Fibroblast of skin of abdomen (primary cell): ENCODE data around the gene COL24A1.
"Not testable (repeated sequence)": the region's sequence is repeated elsewhere in the genome, so short reads cannot be mapped to it uniquely, and the experiment has no call there.

Experiments used
- DNase-seq: peaks from one replicate; pipeline ENCODE4 v3.0.0-alpha.2; 2013

COL24A1 gene

GRCh38 chr1:86072474-86072873 lies 84.1 kb downstream of the COL24A1 start:
- not testable (repeated sequence) for DNase-seq

- not testable (repeated sequence) for DNase-seq
These were observed 84.7 kb downstream of the COL24A1 start for GRCh38 chr1:86071870-86072269.

- peak; percentile 56 for DNase-seq
These were observed 86.8 kb downstream of the COL24A1 start for GRCh38 chr1:86069757-86070145.

GRCh38 chr1:86068841-86069756 lies 87.5 kb downstream of the COL24A1 start:
- peak; percentile 26 for DNase-seq

GRCh38 chr1:86068271-86068721 lies 88.3 kb downstream of the COL24A1 start:
- peak; percentile 55 for DNase-seq

GRCh38 chr1:86067626-86068025 lies 88.9 kb downstream of the COL24A1 start:
- peak; percentile 42 for DNase-seq

GRCh38 chr1:86064899-86065298 lies 91.7 kb downstream of the COL24A1 start:
- DNase-seq, result no peak

GRCh38 chr1:86063721-86064120 lies 92.9 kb downstream of the COL24A1 start:
- no peak for DNase-seq

- peak; percentile 68 for DNase-seq
These were observed 94.1 kb downstream of the COL24A1 start for GRCh38 chr1:86062453-86062852.

- DNase-seq, result no peak
These were observed 95.0 kb downstream of the COL24A1 start for GRCh38 chr1:86061551-86061990.

GRCh38 chr1:86054396-86054795 lies 102.2 kb downstream of the COL24A1 start:
- DNase-seq, result no peak

- DNase-seq, result no peak
These were observed 103.4 kb downstream of the COL24A1 start for GRCh38 chr1:86052948-86053698.

- DNase-seq, result no peak
These were observed 121.5 kb downstream of the COL24A1 start for GRCh38 chr1:86035101-86035500.

- no peak for DNase-seq
These were observed 126.4 kb downstream of the COL24A1 start for GRCh38 chr1:86030180-86030579.

- DNase-seq, result peak; percentile 31
These were observed 138.2 kb downstream of the COL24A1 start for GRCh38 chr1:86018283-86018923.

- DNase-seq, result no peak
These were observed 140.4 kb downstream of the COL24A1 start for GRCh38 chr1:86016076-86016759.

- DNase-seq, result no peak
These were observed 141.2 kb downstream of the COL24A1 start for GRCh38 chr1:86015375-86015774.

- DNase-seq, result no peak
These were observed 156.0 kb downstream of the COL24A1 start for GRCh38 chr1:86000601-86001000.

- no peak for DNase-seq
These were observed 158.3 kb downstream of the COL24A1 start for GRCh38 chr1:85998105-85998855.

GRCh38 chr1:85992791-85993190 lies 163.8 kb downstream of the COL24A1 start:
- DNase-seq, result peak; percentile 72

- no peak for DNase-seq
These were observed 165.3 kb downstream of the COL24A1 start for GRCh38 chr1:85991261-85991660.

- no peak for DNase-seq
These were observed 171.9 kb downstream of the COL24A1 start for GRCh38 chr1:85984636-85985035.
